SH-SY5Y (cell line): ENCODE measurements around the gene UNC13A.

Experiments
- GATA2 ChIP-seq: IDR thresholded peaks from 2 replicates; pipeline ENCODE4 v1.6.1; 2011; ENCODE audit warnings: mild to moderate bottlenecking, low read depth, low read length
- GATA3 ChIP-seq: IDR thresholded peaks from 2 replicates; pipeline ENCODE4 v1.6.1; 2011; ENCODE audit warnings: low read depth, mild to moderate bottlenecking, low read length, moderate library complexity

GRCh38 chr19:17601683-17602082 lies 86.5 kb downstream of the UNC13A start:
- TF ChIP-seq GATA3 = no peak
- no peak for TF ChIP-seq GATA2
